Activated naive CD4-positive, alpha-beta T cell treated with anti-CD3 and anti-CD28 coated beads, Interleukin-2, amount 50 U/mL, for 16 hours (primary cell): ENCODE measurements around the gene MAP1B.
"Not testable (repeated sequence)": the region's sequence is repeated elsewhere in the genome, so short reads cannot be mapped to it uniquely, and the experiment has no call there.

ENCODE experiments used
- DNase-seq: peaks from one replicate; pipeline ENCODE4 v3.0.0-alpha.2; 2020

MAP1B gene

DNA sequence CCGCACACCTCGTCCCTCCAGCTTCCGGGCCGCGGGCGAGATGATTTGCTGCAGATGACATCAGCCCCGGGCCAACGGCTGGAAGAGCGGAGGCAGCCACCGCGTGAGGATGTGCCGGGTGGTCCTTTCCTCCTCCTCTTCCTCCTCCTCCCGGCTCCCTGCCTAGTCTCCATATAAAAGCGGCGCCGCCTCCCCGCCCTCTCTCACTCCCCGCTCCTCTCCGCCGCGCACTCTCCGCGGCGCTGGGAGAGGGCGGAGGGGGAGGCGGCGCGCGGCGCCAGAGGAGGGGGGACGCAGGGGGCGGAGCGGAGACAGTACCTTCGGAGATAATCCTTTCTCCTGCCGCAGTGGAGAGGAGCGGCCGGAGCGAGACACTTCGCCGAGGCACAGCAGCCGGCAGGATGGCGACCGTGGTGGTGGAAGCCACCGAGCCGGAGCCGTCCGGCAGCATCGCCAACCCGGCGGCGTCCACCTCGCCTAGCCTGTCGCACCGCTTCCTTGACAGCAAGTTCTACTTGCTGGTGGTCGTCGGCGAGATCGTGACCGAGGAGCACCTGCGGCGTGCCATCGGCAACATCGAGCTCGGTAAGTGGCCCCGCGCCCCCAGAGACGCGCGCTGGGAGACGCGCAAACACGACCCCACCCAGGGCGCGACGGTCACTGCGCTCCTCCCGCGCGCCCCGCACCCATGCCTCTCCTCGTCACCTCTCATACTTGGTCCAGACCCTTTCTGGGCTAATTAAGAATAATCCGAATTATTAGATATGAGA lies at the start of gene MAP1B:
MAP1B (plus strand) TSS at position 345 of the 770 bp plus-strand sequence; CDS start at position 402, 57 bp downstream.
- DNase-seq: no peak

DNA sequence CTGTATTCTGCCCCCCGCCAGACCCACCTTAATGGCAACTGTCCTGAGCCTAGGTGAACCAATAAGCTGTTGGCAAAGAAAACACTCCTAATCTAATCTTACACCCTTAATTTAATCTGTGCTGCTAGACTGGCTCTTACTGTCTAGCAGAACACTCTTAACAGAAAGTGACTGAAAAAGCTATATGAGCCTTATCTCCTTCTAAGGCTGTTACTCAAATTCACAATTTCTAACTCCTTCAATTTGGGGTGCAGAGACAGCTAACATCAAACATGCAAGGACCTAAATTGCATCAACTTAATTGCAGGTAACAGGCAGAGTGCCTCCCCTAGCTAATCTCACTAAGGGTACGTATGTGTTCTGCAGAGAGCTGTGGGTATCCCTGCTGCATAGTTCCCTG lies 49.5 kb upstream of the MAP1B start:
- no peak for DNase-seq

DNA sequence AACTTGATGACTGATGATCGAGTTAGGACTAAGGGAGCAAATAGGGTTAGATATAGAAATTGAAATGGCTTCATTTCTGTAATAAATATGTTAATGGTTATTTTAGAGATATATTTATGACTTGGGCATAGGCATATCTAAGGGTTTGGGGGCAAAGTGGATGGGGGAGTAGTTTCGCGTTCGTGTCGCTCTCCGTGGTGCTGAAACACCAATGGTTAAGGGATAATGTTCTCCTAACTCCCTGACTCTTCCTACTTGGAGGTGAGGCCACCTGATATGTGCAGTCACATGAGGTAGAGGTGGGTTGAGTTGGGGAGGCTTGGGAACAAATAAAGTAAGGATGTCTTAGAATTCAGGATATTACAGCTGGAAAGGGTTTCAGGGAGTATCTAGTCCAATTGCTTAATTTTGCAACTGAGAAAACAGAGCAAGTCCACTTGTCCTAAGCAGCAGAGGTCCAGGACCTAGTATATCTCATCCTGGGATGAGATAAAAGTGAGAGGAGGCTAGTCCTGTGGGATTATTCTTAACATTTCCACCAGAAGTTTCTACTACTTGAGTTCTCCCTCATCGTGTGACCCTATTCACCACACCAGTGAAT lies 44.0 kb upstream of the MAP1B start:
- DNase-seq: no peak

DNA sequence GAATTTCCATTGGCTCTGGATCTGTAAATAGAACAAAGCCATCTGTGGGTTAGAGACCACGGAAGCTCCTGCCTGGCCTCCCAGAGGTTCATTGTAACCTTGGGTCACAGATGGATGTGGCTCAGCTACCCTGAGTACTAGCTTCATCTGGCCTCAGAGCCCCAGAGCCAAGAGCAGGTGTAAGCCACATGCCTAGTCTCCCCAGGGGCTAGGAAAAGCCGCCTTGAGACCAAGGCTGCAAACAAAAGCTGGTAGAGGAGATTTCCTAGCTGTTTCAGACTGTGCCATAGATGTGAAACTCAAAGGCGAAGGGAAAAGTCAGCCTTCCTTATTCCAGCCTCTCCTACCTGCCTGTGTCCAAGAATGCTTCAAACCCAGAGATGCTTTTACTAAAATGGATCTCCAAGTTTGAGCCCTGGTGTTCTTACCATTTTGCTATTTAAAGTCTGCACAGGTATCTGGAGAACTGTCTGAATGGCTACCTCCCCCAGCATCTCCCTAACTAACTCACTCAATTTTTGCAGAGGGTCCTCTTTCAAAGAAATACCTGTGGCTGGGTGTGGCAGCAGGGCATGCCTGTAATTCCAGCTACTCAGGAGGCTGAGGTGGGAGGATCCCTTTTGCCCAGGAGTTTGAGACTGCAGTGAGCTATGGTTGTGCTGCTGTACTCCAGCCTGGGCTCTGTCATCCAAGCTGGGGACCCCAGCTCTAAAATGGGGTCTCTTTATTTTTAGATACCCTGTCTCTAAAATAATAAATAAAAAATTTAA lies 42.3 kb upstream of the MAP1B start:
- DNase-seq: no peak

DNA sequence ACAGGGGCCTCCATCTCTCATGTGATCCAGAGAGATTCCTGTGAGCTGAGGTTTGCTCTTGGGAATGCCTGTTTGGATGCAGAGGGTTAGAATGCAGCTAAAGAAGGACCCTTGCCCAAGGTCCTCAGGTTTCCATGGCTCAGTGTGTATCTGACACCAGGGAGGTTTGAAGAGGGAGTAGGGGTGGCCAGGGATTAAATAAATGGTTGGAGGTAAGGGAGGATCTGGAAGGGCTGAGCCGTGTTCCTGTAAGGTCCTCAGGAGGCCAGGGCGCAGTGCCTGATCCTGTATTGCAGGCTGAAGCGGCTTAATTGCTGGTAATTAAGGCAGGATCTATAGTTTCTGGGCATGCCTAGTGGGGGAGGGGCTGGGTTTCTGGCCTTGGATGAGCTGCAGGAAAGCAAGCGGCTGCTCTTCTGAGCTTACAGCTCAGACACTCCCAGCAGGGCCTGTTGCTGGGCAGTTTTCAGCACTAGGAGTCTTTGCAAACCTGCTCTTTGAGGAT lies 41.5 kb upstream of the MAP1B start:
- no peak for DNase-seq

DNA sequence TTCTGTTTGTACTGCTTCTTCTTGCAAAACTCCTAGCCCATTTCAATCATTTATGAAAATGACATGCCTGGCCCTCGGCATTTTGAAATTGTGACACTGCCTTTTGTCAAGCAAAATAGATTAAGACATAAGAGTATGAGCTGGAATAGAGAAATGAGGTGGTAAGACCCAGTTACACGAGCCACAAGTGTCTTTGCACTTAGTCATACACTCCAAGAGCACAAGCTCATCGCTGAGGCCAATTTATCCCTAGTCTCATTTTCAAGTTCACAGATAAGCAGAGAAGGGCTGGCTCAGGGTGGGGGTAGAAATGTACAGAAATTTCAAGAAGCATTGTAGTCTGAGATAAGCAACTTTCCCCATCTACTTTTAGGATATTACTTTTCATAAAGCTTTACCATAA lies 40.6 kb upstream of the MAP1B start:
- DNase-seq: no peak

DNA sequence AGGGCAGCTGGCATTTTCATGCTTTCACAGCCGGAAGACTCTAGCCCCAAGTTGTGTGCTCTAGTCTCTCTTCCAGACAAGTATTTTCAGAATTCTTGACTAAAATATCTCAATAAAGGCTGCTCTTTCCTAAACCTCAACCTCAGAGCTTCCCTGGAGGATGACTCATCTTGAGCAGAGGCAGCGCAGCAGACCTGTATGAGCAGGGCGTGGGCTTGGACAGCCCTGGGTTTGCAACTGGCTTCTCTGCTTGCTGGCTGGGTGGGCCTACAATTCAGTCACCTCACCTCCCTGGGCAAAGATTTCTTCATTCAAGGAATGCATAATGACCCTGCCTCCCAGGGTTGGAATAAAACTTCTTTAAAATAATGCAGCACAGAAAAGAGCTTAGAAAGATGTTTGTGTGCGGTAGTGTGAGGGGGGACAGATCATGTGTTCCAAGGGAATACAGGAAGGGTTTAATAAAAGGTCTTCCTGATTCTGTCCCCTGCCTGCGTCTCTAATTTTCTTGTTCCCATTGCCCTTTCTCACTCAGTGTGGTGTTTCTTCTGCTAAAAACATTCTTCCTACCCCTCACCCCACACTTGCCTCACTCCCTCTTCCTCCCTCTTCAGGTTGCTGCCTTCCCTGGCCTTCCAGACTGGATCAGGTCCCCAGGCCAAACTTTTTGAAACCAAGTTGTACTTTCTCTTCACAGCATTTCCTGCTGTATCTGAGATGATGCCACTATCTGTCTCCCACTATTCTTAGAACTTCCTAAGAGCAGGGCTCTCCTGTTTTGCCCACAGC lies 39.4 kb upstream of the MAP1B start:
- DNase-seq: no peak

DNA sequence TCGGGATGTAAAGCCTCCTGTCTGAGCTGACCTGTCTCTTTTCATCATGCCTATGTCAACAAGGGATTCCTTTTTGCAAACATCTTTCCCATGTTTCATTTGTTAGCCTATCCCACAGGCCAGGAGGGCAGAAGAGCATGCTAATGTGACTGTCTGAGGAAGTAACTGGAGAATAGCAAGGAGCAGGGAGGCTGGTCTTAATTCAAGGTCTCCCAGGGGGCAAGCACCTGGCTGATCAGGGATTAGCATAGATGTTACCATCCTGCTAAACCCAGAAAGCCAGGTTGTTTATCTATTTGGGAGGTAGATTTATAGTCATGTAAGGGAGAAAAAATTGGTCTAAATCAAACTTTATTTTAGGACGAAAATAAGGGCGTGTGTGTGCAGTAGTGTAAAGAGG lies 36.7 kb upstream of the MAP1B start:
- DNase-seq: no peak

DNA sequence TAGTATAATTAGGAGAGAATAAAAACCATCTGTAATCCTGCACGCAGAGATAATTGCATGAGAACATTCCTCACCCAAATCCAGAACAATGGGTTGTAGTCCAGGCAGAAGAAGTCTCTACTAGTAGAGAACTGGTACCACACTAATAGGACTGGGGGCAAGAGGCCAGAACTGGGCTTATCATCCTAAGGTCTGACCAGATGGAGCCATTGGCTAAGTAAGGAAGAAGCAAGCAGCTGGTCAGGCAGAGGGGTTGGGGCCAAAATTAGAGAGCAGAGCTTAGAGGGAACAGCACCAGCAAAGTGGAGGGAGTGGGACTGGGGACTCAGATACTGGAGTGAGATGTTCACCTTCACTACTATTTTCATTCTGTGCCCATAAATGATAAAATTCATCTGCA lies 35.4 kb upstream of the MAP1B start:
- DNase-seq: no peak

DNA sequence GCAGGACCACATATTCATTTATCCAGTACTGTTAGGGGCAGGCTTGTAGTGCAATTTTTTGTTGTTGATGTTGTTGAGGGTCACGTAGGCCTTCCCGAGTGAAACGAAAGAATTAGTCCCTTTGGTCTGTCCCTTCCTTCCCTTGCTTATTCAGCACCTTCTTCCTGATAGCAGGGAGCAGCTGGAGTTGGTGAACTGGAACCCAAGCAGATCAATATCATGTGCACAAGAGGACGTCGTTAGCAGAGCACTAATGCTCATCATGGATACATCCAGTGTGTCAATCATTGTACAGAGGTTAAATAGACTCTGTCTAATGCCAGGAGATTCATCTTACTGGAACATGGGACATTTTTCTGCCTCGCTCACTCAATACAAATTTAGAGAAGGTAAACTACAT lies 33.0 kb upstream of the MAP1B start:
- DNase-seq: no peak

DNA sequence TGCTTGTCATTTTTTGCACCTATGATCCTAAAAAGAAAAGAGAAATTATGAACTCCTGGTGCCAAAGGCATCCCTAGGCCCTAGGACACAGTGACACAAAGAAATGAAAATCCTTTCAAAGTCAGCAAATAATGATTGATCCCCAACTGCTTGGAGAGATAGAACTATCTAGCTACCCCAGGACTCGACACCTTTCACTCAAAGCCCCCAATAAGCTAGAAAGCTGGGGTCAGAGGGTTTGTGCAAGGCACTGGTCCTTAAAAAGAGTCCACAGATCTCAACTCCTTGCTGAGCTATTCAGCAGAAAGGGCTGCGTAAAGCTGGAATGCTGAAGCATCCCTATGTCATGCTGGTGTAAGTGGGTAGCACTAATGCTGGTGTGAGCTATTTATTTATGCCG lies 31.8 kb upstream of the MAP1B start:
- no peak for DNase-seq

DNA sequence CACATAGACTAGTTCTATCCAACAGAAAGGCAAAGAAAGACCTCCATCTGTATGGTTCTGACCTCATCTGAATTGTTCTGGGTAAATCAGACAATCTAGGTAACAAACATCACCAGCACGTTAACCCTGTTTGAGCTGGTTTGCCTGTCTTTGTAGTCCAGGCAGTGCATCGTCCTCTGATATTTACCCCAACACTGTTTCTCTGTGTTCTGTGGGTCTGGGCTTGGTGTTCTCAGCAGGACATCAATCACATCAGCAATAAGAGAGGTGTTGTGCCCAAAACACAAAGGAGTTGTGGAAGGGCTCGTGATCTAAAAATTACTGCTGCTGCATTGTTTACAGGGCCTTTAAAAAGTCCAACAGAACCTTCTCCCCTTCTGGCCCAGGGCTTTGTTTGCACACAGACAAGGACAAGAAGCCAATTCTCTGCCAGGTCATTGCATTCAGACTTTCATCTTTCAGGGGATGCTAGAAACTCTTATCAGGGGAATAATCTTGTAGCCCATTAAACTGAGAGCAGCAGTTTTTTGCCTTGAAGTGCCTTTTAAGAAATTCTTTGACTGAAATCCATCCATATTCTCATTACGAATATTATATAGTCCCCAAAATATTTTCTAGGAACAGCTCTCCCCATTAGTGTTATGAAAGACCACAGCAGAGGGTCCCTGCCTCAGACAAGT lies 30.5 kb upstream of the MAP1B start:
- DNase-seq: no peak

DNA sequence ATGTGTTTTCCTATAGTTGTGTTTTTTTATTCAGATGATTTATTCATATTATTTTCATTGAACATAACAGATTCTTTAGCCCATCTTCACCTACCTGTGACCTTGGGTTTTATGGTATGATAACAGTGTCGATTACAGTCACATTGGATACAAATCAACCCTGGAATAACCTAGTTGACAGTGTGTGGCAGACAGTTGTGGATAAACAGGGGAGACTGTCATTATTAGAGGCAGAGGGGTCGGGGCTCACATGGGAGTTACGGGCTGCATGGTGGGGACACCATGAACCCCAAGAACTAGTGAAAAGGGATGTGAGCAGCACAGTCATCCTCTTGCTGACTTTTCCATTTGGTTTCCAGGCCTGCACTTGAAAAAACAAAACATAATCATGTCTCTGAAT lies 29.9 kb upstream of the MAP1B start:
- no peak for DNase-seq

DNA sequence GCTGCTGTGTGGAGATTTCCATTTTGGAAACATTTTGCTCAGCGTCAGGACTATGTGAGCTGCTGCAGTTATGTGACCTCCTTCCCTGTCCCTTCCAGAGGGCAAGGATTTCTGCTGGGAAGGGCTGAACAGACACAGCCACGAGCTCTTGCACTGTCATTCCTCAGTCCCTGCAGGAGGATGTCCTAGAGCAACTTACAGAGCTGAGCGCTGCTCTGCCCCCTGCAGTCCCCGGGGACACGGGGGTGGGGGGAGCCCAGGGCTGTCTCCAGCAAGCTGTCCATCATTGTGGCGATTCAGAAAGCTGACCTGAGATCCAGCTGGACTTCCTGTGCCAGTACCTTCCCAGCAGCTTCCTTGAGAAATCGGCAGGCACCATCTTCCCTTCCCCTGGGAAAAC lies 28.0 kb upstream of the MAP1B start:
- DNase-seq: no peak

DNA sequence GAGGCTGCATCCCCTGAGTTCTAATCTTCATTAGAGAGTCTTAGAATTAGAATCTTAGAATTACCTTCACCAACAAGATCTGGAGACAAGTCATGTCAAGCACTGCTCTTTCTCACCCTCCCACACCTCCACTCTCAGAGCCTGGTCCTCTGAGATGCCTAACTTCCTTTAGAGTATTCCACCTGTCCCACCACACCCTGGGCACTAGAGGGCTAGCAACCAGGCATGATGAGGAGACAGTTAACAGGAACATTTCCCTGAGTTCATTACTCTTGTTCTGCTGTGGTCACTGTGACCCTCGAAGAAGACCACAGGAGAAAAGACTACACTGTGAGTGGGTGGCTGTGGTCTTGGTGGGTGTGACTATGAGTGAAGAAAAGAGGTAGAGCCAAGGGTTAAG lies 25.2 kb upstream of the MAP1B start:
- DNase-seq: no peak

DNA sequence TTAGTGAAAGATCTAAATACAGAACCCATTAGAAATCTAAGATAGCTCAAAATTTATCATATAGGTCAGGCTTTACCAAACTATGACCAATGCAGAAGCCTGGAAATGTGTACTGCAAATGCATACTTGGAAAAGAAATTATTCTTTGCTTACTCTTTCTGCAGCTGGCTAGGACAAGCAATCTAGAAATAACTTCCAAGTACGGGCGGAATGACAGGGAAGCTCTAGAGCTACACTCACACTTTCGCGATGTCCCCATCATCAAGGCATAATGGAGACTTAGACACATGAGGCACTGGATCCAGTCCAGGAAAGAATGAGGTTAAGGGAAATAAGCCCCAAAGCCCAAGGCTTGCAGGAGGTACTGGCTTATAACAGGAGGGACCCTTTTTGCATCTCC lies 22.4 kb upstream of the MAP1B start:
- DNase-seq: no peak

DNA sequence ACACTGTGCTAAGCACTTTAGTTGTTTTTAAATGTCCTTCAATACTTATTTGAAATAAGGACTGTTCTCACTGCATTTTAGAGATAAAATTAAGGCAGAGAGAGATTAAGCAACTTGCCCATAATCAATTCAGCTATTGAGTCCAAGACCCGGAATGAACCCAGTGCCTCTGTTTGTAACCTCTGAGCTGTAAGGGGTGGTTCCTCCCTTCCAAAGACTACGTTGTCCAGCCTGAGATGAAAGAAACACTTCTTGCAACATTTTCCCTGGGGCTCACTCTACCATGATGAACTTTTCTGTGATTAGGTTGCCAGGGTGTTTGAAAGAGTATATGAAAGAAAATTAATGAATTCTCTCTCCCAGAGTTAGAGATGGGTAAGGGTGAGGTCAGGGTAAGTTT lies 22.0 kb upstream of the MAP1B start:
- no peak for DNase-seq

DNA sequence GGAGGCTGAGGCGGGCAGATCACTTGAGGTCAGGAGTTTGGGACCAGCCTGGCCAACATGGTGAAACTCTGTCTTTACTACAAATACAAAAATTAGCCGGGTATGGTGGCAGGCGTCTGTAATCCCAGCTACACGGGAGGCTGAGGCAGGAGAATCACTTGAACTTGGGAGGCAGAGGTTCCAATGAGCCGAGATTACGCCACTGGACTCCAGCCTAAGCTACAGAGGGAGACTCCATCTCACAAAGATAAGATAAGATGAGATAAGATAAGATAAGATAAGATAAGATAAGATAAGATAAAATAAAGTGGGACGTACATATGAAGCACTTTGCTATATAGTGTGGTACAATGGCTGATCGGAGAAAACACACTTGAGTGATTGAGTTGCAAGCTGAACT lies 17.6 kb upstream of the MAP1B start:
- DNase-seq: not testable (repeated sequence)

DNA sequence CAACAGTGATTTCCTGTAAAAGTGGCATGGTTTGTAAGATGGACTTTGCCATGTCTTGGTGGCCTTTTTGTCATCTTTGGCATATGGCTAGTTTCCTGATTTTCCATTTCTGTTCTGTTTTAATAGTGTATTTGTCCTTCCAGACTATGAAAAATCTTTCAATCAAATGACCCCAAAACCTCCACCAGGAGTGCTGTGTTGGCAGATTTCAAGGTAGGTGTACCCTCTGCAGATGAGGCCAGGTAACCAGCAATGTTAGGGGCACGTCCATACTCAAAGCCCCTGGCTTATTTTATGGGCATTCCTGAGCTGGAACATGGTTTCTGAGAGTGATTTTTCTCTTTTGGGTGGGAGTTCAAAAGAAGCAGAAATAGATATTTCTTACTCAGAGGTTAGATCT lies 15.2 kb upstream of the MAP1B start:
- no peak for DNase-seq

DNA sequence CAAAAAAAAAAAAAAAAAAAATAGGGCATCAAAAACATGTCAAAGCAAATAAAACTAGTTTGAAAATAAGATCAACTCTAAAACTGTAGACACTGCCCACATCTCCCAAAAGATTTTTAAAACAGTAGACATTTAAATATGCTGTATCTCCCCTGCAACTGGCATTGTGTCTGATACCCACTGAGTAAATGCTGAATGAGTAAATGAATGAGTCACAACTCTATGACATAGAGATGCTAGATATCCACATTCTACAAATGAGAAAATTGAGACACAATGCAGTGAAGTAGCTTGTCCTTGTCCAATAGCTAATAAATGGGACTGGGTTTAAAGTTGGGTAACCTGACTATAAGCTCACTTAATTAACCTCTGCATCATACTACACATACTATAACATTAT lies 14.1 kb upstream of the MAP1B start:
- no peak for DNase-seq

DNA sequence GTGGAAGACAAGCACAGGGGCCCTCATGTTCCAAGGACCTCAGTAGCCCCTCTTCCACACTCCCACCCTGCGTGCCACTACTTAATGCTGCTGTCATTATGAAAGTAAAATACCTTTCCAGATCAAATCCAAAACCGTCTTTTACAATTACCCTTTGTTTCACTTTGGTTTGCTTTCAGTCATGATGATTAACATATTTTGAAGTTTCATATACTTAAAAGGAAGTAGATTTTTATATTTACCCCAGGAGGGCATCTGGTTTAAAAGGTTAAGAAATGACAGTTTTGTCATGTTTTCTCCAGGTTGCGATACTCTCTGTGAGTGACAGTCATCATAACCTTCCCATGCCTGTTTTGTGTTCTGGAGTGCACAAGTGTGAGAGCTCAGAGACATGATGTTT lies 13.5 kb upstream of the MAP1B start:
- DNase-seq: no peak

DNA sequence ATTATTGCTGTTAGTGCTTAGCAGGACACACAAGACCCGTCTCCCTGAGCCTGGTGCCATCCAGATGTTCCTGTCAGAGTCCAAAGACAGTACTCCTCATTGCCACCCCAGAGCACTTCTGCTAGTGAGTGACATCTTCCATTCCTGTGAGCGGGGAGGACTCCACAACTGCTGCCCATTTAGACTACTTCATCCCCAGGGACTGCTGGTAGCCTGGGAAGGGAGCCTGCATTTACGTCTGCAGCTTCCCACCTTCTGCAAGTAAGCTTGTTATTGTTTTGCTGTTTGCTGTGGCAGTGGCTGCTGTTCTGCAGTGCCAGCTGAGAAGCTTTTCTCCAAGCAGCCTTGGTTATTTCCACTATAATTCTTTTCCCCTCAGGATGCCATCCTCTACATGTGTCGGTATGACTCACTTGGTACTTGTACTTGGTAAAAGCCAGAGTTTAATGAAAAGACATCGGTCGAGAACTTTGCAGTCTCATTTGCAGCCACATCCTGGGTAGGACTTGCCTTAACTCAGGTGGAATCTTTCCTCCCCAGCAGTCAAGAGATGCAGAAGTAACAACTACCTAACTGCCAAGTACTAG lies 10.6 kb upstream of the MAP1B start:
- no peak for DNase-seq
